ENCODE results near the gene BIN1.
A peak's percentile ranks its signal among the peaks of the same experiment; 100 is the strongest.

BIN1 gene

DNA sequence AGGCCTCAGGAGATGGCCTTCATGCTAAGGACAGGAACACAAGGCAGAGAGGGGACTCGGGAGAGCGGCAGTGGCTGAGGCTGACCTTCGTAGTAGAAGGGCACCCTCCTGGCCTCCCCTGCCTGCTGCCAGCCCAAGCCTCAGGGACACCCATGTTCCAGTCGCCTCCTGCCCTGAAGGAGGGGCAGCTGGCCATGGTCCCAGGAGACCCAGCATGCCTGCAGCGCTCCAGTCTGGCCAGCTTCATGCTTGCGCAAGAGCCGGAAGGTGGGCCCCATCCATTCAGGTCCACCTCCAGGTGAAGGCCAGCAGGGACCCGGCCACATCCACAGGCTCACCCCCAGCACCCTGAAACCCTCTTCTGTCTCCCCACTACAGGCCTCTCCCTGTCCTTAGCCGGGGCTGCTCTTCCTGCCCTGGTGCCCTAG, 35.0 kb downstream of the BIN1 start:
- DNase-seq = no peak

DNA sequence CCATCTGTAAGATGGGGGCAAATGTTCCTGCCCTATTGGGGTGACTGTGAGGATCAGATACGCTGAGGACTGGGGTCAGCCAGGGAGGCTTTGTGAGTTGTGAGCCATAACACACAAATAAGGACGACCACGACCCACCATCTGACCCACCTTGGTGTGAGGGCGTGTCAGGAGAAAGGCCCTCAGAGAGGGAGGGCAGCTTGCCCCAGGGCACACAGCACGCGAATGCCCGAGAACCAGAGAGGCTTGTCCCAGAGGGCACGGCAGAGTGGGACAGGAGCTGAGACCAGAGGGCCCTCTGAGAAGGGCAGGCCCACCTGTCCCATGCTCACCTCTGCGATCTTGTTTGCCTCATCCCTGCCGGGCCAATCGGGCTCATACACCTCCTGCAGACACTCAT, 36.7 kb downstream of the BIN1 start:
- no peak for DNase-seq

DNA sequence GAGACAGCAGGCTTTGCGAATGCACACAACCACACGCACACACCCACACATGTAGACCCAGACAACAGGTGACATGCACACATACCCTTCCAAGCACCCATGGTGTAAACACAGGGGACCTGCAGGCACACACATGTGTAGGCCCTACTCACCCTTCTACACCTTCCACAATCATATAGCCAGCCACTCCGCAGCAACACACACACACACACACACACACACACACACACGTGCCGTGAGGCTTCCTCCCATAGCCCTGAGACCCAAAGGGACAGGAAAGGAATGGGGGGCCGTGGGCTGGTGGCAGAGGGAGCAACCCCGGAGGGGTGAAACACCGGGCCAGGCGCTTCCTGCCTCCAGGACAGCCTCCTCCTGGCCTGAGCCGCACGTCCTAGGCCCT, 37.4 kb downstream of the BIN1 start:
- DNase-seq = no peak

DNA sequence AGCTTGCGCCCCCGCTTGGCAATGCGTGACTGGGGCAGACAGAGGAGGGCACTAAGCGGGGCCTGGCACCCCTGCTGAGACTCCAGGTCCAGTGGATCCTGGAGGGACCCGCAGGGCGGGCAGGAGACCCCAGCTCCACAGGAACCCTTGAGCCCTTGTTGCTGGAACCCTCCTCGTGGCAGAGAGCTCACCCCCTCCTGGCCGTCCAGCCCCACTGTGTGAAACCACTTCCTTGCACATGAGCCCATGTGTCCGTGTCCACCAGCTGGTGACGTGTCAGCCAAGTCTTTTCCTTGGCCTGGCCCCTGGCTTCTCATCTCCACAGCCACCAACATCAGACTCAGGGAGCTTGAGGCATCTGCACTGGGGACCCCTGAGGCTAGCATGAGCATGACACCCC, 38.0 kb downstream of the BIN1 start:
- no peak for DNase-seq

DNA sequence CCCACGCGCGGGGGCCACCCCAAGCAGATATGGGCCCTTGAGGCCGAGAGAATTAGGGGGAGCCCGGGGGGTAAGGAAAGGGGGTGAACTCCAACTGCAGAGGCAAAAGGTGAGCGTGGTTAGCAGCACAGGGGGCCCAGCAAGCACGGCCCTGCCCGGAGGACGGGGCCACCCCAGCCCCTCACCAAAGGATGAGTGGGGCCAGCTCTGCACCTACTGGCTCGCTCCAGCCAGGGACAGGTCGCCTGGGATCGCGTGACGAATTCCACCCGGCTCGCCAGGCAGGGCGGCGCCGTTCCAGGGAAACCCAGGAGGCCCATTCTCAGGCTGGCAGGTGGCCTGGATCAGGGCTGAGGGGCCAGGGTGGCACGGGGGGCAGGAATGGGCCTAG, 38.6 kb downstream of the BIN1 start:
- DNase-seq = no peak

DNA sequence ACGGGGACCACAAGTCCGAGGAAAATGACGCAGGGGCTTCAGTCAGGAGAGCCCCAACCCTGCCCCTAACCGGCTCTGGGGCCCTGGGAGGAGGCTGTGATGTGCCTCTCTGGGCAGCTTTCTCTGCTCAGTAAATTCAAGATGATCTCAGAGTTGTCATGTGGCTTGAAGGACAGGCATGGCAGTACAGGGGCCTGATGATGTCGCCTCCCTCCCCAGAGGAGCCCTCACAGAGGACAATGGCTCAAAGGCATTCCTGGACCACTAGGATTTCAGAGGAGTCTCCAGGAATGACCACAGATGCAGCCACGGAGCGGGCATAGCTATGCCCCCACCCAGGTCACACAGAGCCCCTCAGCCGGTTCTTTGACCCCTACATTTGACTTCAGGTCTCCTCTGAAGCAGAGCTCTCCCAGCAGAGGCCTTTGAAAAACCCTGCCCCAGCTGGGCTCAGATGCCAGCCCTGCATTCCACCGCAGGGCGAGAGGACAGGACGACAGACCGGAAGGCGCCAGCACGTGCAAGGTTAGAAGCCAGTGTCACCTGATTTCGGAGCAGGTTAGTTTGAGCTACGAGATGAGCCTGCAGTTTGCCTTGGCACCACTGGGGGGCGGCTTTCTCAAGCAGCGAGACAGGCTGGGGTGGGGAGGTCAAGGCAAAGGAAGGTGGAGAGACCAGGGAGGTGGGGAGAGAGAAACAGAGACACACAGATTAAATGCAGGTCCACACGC, 39.2 kb downstream of the BIN1 start:
- peak; percentile 82 for DNase-seq

DNA sequence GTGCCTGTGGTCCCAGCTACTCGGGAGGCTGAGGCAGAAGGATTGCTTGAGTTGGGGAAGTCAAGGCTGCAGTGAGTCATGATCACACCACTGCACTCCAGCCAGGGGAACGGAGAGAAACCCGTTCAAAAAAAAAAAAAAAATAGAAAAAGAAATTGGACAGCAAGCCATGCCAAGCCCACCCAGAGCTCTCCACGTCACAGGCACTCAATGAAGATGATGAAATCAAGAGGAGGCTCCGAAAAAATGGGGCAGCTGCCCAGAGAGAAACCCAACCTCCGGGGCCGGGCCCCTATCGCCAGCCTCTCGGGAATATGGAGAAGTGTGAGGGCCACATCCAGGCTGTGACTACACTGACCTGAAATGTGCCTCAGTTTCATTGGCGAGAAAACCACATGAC, 40.0 kb downstream of the BIN1 start:
- no peak for DNase-seq

DNA sequence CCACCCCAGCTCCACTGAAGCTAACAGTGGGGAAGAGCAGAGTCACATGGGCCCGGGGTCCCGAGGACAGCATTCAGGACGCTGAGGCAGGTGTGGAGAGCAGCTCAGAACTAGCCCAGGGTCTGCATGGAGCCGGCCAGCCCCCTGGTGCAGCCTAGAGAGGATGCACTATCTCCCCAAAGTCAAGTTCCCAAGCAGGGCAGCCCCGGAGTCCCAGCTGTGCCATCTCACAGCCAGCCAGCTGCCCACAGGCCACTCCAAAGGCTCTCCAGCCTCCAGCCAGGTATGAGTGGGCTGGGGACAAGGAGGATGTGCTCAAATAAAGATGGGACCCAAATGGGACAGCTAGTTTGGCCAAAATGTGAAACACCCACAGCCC, 41.0 kb downstream of the BIN1 start:
- no peak for DNase-seq

DNA sequence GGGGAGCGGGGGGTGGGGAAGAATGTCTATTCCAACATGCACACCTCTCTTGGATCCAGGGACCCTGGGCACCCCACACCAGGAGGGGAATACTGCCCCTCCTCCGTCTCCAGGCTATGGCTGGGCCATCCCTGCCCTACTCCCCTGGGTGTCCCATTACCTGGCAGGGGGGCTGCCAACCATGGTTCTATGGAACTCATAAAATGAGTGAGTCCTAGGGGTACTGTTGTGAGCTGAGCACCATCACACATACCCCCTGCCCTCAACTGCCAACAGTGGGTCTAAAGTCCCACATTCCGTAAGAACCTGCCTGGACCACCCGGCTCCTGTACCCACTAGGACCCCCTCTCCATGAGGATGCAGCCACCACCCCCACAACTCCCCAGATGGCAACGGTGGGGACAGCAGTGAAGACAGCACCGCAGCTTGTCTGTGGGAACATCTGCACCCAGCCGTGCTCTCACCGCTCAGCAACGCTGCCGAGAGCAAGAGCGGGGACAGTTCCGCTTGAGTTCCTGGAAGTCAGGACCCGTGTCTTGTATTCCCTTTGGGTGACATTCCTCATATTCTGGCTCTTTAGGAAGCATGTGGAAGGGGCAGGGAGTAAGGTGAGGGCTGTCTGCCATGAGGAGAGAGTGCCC, 41.5 kb downstream of the BIN1 start:
- DNase-seq = no peak

DNA sequence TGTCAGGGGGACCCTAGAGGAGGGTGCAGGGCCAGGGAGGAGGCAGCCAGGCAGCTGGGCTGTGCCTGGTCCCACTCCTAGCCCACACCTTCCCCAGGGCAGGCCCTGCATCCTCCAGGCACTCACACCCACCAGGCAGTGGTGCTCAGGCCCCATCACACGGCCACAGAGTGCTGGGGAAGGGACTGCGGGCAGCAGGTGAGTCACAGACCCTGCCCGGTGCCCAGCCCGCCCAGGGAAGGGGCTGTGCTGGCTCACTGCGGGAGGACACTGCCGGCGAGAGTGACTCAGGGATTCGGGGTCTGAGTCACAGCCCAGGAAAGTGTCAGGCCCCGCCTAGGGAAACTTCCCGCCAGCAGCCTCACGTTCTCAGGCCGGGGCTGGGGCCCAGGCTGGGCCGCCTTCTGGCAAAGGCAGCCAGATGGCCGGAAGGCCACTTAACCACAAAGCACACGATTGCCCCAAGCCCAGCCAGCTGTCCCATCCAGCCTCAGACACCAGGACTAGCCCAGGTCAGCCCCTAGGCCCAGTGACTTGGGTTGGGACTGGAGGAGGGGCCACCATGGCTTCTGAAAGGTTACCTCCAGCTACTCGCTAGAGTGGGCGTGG, 42.2 kb downstream of the BIN1 start:
- peak; percentile 70 for DNase-seq

DNA sequence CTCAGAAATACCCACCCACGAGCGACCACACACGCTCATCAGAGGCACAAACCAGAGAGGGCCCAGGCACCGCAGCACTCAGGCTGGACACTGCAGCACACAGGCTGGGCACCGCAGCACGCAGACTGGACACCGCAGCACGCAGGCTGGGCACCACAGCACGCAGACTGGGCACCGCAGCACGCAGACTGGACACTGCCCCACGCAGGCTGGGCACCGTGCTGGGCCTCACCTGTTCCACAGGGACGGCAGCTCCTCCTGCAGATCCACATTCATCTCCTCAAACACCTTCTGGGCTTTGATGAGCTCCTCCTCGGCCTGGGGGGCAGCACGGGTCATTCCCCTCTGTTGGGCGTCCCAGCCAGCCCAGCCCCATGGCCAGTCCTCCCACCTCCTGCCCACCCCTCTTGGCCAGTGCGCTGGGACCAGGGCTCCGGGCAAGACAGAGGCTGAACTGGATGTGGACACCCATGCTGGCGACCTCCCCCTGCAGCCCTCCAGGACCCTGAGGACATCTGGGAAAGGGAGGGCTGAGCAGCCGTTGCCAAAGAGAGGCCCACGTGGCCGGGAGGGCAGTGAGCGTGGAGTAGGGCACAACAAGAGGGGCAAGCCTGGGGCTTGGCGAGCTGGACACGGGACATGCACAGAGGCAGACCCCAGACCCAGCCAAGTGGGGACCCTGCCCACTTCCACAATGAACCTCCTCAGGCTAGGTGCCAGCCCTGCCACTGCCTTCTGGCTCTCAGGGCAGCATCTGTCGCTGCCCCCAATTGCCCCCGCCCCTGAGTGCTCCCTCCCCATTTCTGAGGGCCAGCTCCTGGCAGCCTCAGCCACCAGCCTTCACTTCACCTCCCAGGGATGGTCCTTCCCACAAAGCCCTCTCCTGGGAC, 43.0 kb downstream of the BIN1 start:
- DNase-seq = no peak

DNA sequence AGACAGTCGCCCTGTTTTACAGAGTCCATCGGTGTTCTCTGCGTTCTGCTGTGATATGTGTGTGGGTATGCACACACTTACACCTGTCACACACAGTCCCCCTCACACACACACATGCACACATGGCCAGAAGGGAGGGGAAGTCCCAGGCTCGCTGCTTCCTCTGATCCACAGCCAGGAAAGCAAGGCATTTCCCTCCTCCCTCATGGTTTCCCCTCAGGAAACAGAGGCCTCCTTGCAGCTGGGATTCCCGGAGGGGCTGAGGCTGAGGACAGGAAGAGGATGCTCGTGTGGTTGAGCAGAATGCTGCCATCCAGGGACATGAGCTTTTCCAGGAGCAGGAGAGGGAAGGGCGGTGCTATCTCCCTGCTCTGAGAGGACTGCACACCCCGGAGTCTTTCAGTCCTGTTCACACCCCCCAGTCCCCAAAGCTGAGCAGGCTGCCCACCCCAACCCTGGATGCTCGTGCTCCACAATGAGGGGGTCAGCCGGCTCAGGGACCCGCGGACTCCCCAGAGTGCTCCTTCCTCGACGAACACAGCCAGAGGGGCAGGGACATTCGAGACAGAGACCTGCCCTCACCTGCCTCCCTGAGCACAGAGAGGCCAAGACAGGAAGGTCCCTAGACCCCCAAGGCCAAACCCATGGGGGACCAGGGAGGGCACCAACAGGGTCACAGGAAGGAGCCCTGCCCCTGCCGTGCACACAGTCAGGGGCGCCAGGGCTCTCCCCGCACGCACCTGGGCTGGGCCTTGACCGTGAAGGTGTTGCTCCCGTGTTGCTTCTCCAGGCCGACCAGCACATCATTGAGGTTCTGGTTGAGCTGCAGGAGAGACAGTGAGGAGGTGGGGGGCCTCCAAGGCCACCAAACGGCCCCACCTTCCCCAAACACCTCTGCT, 45.3 kb downstream of the BIN1 start:
- no peak for DNase-seq

DNA sequence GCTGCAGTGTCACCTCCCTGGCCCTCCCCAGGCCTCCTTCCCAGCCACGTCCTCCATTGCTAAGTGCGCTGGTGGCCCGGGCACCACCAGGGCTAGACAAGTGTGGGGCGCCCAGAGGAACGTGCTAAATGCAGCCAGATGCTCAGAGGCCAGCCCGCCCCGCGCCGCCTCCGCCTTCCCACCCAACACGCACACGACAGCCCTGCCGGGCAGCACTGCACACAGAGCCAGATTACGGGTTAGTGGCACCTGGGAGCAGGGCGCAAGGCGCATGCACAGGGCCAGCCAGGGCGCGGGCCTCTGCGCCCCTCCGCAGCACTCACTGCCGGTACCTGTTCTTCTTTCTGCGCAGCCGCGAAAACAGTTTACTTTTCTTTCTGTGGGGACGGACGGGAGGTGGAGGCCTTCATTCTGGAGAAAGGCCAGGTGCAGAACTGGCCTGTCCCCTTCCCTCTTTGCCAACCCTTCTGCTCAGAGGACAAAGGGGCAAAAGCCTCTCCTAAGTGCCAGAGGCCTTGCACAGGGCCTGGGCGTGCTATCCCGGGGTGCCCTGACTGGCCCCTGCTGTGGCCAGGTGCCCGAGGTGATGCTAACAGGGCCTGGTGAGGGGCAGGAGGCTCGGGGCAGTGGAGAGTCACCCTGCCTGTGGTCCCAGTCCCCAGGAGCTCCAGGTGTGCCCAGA, 46.5 kb downstream of the BIN1 start:
- no peak for DNase-seq

DNA sequence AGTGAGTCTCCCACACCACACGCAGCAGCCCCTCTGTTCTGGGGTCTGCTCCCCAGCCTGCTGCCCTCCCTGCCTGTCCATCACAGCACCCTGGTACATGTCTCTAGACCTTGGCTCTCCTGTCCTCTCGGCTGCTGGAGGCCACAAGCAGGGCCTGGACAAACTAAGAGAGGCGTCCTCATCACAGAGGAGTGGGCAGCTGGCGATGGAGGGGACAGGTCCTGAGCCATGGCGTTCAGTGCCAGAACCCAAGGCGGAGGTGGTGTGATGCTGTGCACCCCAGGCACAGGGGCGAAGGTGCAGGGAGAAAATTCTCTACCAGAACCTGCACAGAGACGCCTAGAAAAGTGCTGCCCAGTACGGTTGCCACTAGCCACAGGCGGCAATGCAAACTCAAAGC, 47.4 kb downstream of the BIN1 start:
- no peak for DNase-seq

DNA sequence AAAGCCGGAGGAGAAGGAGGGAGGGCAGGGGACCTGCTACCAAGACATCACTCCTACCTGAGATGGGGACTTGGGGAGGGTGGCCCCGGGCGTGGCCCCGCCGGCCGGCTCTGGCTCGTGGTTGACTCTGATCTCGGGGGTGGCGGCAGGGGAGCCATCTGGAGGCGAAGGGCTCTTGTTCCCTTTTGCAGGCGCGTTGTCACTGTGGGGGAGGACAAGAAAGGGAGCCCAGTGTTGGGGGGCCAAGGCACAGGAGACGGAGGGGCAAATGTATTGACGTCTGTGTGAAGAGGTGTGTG, 48.1 kb downstream of the BIN1 start:
- no peak for DNase-seq

DNA sequence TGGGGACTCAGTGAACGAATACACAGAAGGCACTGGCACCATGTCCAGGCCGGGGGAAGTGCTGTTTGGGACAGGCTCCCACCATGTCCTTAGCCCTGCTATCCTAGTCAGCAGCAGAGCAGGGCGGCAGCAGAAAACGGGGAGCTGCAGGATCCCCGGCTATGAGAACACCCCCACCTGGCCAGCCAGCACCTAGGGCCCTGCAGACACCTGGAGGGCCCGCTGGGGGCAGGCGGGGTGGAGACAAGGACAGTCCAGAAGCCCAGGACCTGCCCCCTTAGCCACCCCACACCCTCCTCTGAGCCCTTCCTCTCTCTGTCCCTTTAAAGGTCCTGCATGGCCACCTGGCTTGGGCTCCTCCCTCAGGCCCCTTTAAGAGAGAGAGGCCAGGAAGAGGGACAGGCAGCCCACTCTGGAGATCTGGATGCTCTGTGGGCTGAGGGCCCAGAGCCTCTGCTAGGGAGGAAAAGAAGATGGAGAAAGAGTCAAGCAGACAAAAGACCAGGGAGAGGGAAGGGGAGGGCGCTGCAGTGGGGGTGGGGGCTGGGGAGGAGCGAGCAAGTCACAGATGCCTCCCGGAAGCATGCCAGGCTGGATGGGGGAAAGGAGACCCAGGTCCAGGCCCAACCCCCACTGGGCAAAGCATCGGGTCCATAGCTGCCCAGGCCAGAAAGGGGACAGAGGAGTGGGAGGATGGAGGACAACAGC, 48.6 kb downstream of the BIN1 start:
- no peak for DNase-seq

DNA sequence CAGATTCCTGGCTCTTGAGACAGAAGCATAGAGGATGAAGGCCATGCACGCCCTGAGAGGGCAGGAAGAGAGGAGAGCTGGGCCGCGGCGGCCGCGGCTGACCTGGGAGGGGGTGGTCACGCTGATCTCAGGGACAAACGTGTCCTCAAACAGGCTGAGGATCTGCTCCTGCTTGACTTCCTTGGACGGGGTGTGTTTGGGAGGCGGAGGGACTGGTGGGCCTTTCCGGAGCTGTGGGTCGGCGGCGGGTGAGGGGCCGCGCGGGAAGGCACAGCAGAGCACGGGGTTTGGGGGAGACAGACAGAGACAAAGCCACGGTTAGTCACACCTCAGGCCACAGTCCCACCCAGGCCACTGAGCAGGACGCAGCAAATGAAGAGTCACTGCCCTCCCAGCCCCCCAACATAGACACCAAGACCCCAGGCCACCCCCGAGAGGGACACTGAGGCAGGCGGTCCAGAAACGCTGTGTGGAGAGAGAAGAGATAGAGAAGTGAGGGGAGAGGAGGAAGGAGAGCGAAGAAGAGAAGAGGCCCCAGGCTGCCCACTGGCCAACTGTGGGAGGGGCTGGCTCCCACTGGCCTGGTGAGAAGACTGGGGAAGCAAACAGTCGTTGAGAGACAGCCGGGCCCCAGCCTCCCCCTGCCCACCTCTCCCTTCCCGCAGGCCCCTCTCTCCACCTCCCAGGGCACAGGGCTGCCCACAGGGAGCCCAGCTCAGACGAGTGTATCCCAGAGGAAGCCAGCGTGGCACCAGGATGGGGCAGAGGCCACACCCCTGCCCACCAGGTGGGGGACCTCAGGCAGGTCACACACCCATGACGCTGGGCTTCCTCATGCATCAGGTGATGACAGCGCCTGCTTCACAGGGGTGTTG, 49.3 kb downstream of the BIN1 start:
- DNase-seq = peak; percentile 1

DNA sequence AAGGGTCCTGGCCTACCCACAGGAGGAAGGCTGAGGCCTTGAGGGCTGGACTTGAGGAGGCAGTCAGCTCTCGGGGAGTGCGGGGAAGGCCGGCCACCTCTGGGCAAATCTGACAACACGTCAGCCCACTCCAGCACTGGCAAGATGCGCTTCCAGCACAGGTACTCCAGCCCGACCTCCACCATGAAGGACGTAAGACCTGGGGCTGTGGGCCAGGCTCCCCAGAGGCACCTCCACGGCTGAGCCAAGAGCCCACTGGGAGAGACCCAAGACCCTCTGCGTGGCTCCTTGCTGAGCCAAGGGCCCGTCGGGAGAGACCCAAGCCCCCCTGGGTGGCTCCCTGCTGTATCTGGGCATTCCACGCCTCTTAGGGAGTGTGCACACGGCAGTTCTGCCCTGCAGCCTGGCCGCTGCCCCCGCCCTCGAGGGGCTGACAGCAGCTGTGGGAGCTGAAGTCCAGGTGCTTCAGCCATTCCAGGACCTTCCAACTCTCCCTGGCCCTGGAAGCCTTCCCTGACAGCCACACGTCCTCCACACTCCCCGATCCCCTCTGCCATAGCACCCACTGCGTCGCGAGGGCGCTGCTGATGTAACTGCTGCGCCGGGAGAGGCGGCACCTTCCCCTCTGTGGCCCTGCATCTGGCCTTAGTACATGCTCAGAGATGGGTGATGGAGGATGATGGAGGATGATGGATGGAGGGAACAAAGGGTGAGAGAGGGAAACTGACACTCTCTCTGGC, 50.2 kb downstream of the BIN1 start:
- no peak for DNase-seq

DNA sequence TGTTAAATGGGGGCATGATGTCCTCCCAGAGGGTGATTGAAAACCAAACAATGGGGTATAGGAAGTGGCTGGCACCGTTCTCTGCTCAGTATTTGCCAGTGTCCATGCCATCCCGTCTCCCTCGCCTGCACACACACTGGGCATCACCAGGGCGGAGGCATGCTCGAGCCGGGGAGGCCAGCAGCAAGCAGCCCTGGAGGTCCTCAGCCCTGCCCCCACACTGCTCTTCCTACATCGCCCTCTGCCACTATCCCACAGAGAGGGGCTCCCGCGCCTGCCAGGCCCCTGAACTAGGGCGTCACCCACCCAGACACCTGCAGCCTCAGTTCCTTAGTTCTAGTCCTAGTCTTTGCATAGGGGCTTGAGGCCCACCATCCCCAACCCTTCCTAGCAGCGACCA, 50.9 kb downstream of the BIN1 start:
- DNase-seq = no peak

DNA sequence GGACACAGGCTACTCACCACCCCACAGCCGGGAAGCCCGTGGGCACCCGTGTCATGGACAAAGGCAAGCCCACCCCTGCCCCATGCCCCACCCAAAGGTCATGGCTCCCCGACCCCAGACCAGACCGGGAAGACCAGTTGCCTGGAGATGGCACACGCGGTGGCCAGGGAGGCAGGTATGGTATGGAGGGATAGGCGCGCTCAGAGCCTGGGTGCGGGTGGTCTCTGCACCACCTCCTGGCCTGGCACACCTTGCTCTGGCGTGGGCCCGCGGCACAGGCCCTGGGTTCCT, 51.2 kb downstream of the BIN1 start:
- no peak for DNase-seq

Data from CD4-positive, alpha-beta T cell treated with Interleukin-6 for 4 hours (primary cell).